NCI-H146 treated with DMSO at 0.1 percent for 48 hours (cell line): ENCODE measurements around the gene SQSTM1.
"Not testable (repeated sequence)": the region's sequence is repeated elsewhere in the genome, so short reads cannot be mapped to it uniquely, and the experiment has no call there.

Experiments used
- DNase-seq: peaks from one replicate; lab custom pipeline; 2025; ENCODE audit not compliant: unreplicated experiment; lab: John Stamatoyannopoulos, UW

The SQSTM1 gene

GRCh38 chr5:179823937-179824744 lies 3.4 kb downstream of the SQSTM1 start:
- DNase-seq = no peak

DNA sequence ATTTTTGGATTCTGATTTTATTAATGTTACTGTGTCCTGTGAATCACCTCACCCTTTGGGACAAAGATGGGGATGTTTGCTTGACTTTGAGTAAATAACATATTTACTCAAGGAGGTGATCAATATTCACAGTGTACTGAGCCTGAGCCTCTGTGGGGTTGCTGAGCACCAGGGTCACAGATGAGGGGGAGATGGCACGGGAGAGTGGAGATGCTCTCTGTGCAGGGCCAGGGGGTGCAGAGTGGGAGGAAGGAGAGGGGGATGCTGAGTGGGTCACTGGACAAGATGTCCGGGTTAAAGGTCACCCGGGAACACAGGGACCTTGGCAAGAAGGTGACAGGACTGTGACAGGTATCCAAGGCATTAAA lies 4.0 kb downstream of the SQSTM1 start:
- no peak for DNase-seq

DNA sequence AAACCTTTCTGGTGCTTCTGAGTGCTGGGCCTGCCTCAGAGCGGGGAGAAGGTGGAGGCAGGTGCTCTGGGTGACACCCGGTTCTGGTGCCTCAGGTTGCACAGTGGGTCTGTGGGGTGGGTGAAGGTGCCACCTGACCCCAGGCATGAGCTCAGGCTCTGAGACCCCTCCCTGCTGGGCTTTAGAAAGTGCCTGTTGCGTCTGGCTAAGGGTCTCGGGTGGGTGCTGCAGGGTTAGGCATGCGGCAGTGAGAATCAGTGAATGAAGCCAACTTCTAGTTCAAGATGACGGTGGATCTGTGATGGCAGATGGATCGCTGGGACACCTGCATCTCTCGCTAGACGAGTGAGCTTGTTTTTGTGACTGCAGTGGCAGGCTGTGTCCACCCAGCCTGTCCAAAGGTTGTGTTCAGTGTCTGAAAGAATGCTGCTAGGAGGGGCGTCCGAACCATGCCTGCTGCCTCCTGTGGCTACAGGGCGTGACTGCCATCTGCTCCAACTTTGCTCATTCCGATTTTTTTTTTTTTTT lies 5.0 kb downstream of the SQSTM1 start:
- DNase-seq = no peak

- no peak for DNase-seq
Measured at GRCh38 chr5:179827680-179828079, 7.0 kb downstream of the SQSTM1 start.

GRCh38 chr5:179828756-179829421 lies 8.2 kb downstream of the SQSTM1 start:
- DNase-seq = no peak

GRCh38 chr5:179829732-179830435 lies 9.2 kb downstream of the SQSTM1 start:
- DNase-seq = no peak

- DNase-seq = no peak
Measured at GRCh38 chr5:179830818-179831468, 10.2 kb downstream of the SQSTM1 start.

DNA sequence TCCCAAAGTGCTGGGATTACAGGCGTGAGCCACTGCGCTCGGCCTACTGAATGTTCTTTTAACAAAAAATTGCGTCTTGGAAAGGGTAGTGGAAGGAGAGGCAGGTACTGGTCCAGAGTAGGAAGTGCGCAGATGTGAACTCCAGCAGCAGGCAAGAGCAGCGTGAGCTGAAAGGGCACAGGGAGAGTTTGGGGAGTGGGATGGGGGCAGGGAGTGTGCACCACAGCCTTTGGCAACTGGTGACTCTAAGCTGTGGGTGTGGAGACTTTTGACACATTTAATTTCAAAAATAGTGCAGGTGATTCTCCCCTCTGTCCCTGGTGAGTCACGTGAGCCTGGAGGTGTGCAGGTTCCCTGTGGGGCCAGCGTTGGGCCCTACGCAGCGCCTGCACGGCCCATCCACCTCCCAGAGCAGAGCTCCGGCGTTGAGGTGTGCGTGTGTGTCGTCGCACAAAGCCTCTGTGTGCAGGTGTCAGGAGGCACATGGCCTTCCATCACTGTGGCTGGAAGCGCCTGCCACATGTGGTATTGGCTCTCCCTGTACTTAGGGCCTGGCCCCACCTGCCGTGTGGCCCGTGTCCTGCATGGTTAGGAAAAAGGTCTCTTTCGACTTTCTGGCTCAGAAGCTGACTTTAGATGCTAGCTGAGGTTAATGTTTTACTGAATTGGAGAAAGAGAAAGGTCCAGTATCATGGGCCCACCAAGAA lies 11.5 kb downstream of the SQSTM1 start:
- DNase-seq = no peak

DNA sequence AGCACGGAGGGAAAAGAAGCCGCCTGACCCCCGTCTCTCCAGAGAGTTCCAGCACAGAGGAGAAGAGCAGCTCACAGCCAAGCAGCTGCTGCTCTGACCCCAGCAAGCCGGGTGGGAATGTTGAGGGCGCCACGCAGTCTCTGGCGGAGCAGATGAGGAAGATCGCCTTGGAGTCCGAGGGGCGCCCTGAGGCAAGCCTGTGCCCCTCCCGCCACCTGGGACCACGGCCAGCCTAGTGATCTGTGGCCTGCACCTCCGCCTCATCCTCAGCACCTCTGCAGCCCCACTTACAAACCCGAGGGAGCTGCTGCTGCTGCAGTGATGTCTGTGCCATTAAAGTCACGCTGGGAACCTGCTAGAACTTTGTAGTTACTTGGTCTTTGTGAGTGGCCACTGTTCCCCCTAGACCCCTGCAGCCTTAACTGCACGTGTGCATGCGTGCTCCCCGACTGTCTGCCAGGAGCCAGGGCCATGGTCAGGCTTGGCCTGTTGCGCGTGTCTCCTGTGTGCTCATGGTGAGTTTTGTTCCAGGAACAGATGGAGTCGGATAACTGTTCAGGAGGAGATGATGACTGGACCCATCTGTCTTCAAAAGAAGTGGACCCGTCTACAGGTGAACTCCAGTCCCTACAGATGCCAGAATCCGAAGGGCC lies 12.5 kb downstream of the SQSTM1 start:
- DNase-seq = no peak

GRCh38 chr5:179833709-179834070 lies 13.0 kb downstream of the SQSTM1 start:
- DNase-seq = no peak

GRCh38 chr5:179834120-179834519 lies 13.4 kb downstream of the SQSTM1 start:
- DNase-seq = no peak

- DNase-seq = not testable (repeated sequence)
Measured at GRCh38 chr5:179834871-179835270, 14.2 kb downstream of the SQSTM1 start.

DNA sequence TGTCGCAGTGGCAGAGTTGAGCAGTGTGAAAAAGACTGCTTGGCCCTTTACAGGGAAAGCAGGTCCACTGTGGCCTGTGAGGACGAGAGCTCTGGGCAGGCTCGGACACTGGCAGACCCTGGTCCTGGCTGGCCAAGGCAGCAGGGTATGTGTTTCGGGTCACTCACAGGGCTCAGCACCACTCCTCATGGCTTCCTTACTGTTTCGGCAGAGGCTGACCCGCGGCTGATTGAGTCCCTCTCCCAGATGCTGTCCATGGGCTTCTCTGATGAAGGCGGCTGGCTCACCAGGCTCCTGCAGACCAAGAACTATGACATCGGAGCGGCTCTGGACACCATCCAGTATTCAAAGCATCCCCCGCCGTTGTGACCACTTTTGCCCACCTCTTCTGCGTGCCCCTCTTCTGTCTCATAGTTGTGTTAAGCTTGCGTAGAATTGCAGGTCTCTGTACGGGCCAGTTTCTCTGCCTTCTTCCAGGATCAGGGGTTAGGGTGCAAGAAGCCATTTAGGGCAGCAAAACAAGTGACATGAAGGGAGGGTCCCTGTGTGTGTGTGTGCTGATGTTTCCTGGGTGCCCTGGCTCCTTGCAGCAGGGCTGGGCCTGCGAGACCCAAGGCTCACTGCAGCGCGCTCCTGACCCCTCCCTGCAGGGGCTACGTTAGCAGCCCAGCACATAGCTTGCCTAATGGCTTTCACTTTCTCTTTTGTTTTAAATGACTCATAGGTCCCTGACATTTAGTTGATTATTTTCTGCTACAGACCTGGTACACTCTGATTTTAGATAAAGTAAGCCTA lies 15.7 kb downstream of the SQSTM1 start:
- no peak for DNase-seq

DNA sequence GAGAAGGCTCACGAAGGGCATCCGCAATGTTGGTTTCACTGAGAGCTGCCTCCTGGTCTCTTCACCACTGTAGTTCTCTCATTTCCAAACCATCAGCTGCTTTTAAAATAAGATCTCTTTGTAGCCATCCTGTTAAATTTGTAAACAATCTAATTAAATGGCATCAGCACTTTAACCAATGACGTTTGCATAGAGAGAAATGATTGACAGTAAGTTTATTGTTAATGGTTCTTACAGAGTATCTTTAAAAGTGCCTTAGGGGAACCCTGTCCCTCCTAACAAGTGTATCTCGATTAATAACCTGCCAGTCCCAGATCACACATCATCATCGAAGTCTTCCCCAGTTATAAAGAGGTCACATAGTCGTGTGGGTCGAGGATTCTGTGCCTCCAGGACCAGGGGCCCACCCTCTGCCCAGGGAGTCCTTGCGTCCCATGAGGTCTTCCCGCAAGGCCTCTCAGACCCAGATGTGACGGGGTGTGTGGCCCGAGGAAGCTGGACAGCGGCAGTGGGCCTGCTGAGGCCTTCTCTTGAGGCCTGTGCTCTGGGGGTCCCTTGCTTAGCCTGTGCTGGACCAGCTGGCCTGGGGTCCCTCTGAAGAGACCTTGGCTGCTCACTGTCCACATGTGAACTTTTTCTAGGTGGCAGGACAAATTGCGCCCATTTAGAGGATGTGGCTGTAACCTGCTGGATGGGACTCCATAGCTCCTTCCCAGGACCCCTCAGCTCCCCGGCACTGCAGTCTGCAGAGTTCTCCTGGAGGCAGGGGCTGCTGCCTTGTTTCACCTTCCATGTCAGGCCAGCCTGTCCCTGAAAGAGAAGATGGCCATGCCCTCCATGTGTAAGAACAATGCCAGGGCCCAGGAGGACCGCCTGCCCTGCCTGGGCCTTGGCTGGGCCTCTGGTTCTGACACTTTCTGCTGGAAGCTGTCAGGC lies 16.6 kb downstream of the SQSTM1 start:
- DNase-seq = no peak

DNA sequence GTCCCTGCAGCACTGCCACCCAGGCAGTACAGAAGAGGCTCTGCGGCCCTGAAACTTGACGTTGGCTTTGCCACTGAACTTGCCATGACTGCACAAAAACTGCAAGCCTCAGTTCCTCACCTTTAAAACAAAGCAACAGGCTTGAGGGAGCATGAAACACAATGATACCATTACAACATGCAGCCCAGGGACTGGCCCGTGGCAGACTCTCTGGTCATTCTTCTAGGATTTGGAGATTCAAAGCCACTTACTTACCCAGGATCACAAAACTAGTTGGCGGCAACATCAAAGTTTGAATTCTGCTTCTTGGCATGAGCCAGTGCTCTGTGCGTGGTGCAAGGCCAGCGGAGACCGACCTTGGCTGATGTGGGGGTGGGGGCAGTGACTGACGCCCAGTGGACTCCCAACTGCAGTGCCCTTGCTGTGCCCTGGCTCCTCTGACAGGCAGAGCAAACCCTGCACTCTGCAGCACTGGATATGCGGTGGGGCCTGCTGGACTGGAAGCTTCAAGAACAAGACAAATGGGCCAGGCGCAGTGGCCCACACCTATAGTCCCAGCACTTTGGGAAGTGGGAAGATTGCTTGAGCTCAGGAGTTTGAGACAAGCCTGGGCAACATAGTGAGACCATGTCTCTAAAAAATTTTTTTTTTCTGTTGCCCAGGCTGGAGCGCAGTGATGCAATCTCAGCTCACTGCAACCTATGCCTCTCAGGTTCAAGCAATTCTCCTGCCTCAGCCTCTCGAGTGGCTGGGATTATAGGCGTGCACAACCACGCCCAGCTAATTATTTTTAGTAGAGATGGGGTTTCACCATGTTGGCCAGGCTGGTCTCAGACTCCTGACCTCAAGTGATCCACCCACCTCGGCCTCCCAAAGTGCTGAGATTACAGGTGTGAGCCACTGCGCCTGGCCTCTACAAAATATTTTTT lies 18.9 kb downstream of the SQSTM1 start:
- no peak for DNase-seq

GRCh38 chr5:179840321-179840720 lies 19.6 kb downstream of the SQSTM1 start:
- DNase-seq = no peak

GRCh38 chr5:179840766-179841165 lies 20.1 kb downstream of the SQSTM1 start:
- DNase-seq = no peak
